GM12865 (cell line): ENCODE measurements around the gene ARAP3.
A peak's percentile ranks its signal among the peaks of the same experiment; 100 is the strongest.
"Not testable (repeated sequence)": the region's sequence is repeated elsewhere in the genome, so short reads cannot be mapped to it uniquely, and the experiment has no call there.

Experiments used
- DNase-seq: peaks from one replicate; pipeline ENCODE4 v3.0.0; 2010; ENCODE audit warnings: low read depth
- H3K4me3 ChIP-seq: 2 replicates; pipeline ENCODE4 v1.5.1; 2011; ENCODE audit warnings: mild to moderate bottlenecking, low read depth, low read length, control low read depth
- TF ChIP-seq, protein P1 (sequence below): IDR thresholded peaks from 2 replicates; pipeline ENCODE4 v1.5.1; 2011; ENCODE audit warnings: low read length, control low read depth, low read depth, inconsistent platforms; ENCODE audit not compliant: insufficient read depth; ENCODE audit errors: missing control alignments

The ARAP3 gene

DNA sequence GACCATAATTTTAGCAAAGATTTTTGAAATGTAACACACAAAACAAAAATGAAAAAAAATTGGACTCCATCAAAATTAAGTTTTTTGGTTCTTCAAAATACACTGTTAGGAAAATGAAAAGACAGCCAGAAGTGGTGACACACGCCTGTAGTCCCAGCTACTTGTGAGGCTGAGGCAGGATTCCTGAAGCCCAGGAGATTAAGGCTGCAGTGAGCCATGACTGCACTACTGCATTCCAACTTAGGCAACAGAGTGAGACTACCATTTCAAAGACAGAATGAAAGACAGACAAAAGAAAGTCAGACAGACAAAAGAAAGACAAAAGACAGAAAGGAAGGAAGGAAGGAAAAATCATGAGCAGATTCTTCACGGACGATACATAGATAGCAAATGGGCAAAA is 70.7 kb downstream of the ARAP3 start:
- no peak for DNase-seq
- TF ChIP-seq, protein P1, sequence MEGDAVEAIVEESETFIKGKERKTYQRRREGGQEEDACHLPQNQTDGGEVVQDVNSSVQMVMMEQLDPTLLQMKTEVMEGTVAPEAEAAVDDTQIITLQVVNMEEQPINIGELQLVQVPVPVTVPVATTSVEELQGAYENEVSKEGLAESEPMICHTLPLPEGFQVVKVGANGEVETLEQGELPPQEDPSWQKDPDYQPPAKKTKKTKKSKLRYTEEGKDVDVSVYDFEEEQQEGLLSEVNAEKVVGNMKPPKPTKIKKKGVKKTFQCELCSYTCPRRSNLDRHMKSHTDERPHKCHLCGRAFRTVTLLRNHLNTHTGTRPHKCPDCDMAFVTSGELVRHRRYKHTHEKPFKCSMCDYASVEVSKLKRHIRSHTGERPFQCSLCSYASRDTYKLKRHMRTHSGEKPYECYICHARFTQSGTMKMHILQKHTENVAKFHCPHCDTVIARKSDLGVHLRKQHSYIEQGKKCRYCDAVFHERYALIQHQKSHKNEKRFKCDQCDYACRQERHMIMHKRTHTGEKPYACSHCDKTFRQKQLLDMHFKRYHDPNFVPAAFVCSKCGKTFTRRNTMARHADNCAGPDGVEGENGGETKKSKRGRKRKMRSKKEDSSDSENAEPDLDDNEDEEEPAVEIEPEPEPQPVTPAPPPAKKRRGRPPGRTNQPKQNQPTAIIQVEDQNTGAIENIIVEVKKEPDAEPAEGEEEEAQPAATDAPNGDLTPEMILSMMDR = no peak
- H3K4me3 ChIP-seq = no peak overlapping the region

DNA sequence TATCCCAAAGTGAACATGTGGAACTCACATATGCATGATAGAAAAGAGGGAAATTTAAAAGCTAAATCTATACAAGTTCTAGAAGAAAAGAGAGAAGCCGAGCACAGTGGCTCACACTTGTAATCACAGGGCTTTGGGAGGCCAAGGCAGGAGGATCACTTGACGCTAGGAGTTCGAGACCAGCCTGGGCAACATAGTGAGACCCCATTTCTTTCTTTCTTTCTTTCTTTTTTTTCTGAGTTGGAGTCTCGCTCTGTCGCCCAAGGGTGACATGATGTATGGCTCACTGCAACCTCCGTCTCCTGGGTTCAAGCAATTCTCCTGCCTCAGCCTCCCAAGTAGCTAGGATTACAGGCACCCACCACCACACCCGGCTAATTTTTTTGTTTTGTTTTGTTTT is 72.1 kb downstream of the ARAP3 start:
- not testable (repeated sequence) for H3K4me3 ChIP-seq, DNase-seq

DNA sequence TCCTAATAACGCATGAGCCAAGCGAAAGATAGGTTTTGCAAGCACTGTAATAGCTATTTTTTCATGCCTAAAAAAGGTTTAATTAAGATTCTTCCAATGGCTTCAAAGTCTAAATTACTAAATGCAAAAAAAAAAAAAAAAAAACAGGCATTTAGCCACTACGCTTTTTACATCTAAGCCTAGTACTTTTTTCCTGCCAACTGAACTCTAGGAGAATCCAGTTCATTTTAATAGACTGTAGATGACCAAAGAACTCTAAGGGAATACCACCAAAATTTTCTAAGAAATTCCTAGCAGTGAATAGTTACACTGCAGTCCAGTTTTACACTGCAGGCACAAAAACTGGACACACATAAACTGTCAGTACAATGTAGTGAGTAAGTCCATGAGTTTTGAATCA is 73.0 kb downstream of the ARAP3 start:
- H3K4me3 ChIP-seq = no peak overlapping the region
- DNase-seq = no peak
- TF ChIP-seq, protein P1 = no peak

DNA sequence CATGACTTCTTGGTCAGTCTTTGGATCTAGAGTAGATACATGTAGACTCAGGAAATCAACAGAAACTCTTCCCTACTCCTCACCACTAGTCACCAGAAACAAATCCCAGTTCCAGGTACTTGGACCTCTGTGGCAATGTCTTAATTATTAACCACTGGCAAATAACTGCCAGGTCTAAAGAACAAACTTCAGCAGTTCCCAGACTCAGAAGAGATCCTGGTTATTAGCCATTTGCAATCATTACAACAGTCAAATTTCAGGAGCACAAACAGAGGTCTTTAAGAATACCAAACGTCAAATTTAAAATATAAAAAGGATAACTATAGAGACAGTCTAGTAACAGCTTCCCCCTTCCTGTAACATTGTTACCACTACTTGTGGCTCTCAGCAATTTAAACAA is 73.5 kb downstream of the ARAP3 start:
- TF ChIP-seq, protein P1 = no peak
- no peak overlapping the region for H3K4me3 ChIP-seq
- no peak for DNase-seq

DNA sequence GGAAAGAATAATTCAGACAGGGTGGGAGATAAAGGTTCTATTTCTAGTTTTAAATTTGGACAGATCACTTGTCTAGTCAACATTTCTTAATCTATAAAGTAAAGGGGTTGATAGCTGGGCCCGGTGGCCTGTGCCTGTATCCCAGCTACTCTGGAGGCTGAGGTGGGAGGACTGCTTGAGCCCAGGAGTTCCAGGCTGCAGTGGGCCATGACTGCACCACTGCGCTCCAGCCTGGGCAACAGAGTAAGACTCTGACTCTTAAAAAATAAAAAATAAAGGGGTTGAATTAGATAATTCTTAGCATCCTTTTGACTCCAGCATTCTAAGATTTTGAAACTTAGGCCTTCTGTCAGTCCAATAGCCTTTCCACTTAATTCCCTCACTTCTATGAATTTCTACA is 74.0 kb downstream of the ARAP3 start:
- no peak for DNase-seq
- H3K4me3 ChIP-seq = no peak overlapping the region
- TF ChIP-seq, protein P1 = no peak

DNA sequence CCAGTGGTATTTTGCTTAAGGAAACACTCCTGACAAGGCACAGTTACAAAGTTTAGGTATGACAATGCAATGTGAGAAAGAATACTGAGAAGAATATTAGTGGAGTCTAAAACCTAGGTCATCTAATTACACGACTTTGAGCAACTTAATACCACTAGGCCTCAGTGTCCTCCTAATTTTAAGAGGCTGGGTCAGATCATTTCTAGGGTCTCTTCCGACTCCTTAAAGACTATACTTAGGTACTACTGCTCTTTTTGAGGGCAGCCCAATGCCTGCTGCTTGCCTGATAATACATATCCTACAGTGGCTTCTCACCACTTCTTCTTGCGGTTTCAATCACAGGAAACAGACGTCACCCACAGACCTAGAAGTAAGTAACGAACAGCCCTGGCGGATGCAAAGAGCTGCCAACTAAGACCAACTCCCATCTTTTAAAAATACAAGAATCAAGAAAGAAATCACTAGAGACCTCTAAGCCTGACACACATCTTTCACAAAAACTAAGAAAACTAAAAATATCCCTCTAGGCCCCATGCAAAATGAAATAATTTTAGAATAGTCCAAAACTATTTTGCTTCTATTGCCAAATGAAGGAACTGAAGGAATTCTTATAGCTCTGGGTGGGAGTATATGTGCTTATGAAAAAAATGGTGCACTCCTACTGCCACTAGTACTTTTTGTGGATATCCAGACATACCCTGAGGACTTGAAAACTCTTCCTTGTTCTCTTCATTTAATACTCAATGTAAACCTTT is 76.3 kb downstream of the ARAP3 start:
- peak overlapping the region; percentile 52 for H3K4me3 ChIP-seq
- DNase-seq = peak; percentile 93
- TF ChIP-seq, protein P1 = no peak

DNA sequence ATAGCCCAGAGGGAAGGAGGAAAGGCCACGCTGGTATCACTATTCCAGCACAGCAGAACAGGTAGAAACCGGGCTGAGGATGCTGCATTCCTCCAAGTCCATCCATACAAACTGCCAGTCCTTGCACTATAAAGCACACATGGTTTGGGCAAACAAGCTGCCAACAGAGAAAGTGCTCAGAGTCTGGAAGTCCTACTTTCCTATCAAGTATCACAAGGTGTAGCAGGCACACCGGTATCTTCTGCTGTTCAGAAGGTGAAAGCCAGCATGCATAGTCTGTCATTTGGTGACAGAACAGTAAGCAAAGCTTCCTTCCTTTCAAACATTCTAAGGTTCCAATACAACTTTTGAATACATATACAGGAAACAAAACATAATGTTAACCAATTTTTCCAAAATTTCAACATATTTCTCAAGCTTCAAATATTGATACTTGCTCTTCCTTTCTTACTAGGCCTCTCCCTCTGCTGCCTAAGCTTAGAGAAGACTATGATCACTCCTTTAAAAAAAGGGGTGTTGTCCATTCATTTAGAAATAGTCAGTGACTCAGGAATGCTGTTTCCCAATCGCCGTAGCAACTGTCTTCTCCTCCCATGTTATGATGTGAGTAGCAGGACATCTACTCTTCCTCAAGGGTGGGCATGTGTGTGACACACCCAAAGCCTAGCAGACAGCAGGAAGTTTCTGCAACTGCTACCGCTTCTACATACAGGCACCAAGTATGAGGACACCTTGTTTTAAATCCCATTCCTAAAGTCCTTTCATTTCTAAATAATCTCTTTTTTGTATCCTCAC is 77.9 kb downstream of the ARAP3 start:
- H3K4me3 ChIP-seq = no peak overlapping the region
- no peak for DNase-seq
- TF ChIP-seq, protein P1 = no peak
